ENCODE data around the gene DNAI1. TPM values are rescaled to one million over a fixed set of nuclear protein-coding genes. Genes with fewer than 3 reads are reported as not detected.
A peak's percentile ranks its signal among the peaks of the same experiment; 100 is the strongest.

DNAI1 gene
- polyA plus RNA-seq, 1 donor (not counting 4 experiments of a cell fraction or from before 2014, with no cell fraction given): 0.08 TPM

- dilution Hi-C loops (cut with MboI; ENCODE audit: extremely low pct_ligation_motif_present, low sequenced_read_pairs): no loop called here
- TF ChIP-seq EZH2 (IDR thresholded peaks at IDR 0.05; ENCODE audit: low read length): no peak
- TF ChIP-seq CTCF (optimal IDR thresholded peaks at IDR 0.05 in 1 of 3, IDR thresholded peaks at IDR 0.05 in 1 of 3, conservative IDR thresholded peaks at IDR 0.05 in 1 of 3; ENCODE audit: extremely low read depth in 1 of 3, insufficient read depth in 2 of 3, low read length in 3 of 3): no peak
These were observed 102.1 kb downstream of the DNAI1 start for GRCh38 chr9:34560599-34561214.

DNA sequence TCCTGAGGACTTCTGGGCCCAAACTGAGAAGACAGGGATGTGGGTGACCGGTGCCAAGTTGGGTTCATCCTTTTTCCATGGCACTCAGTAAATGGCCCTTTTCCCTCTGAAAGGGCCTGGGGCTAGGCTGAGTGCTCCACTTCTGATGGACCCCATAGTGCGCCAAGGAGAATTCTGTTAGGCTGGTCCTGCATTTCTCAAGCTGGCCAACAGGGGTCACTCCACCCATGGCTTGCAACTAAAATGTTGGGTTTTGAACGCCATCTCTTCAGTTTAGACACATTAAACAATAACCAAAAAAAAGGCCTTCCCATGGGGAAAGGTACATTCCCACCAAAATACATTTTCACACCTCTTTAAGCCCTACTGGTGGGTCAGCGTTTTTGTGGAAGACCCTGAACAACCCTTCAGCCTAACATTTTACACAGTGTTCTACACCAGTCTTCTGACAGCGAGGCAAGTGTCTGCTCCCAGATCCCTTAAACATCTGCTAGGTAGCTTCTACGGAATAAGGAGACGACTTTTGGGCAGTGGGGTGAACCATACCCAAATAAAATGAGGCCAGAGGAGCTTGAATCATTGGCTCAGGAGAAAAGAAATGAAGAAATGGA is 103.6 kb downstream of the DNAI1 start:
- peaks cover 30% of the 10 kb centered on the region for H3K4me1 ChIP-seq (ENCODE audit: control insufficient read depth, extremely low read depth, insufficient read depth, low read length)
- peaks cover 34% of the 10 kb centered on the region for H3K27me3 ChIP-seq (ENCODE audit: control insufficient read depth, extremely low read depth, insufficient read depth, low read length)
- H3K4me3 ChIP-seq (ENCODE audit: control insufficient read depth in 2 of 3, extremely low read depth in 1 of 3, insufficient read depth in 2 of 3, low read depth in 1 of 3, low read length in 3 of 3): no peak overlapping the region
- no peak overlapping the region for H2AFZ ChIP-seq (ENCODE audit: control insufficient read depth, low read length)
- H3K36me3 ChIP-seq (ENCODE audit: control insufficient read depth in 2 of 2, extremely low read depth in 1 of 2, insufficient read depth in 2 of 2, low read length in 2 of 2): no peaks in the 10 kb centered on the region
- TF ChIP-seq EZH2 (IDR thresholded peaks at IDR 0.05; ENCODE audit: low read length) (no peak), CTCF (optimal IDR thresholded peaks at IDR 0.05 in 1 of 3, IDR thresholded peaks at IDR 0.05 in 1 of 3, conservative IDR thresholded peaks at IDR 0.05 in 1 of 3; ENCODE audit: extremely low read depth in 1 of 3, insufficient read depth in 2 of 3, low read length in 3 of 3) (peak in 2 of 3 experiments; percentile 56 to 76)
- DNase-seq (ENCODE audit: low read depth, low spot score): no peak
- H3K4me2 ChIP-seq (ENCODE audit: control insufficient read depth, extremely low read depth, insufficient read depth, low read depth, low read length): no peak overlapping the region
- FAIRE-seq: no peak
- H3K79me2 ChIP-seq (ENCODE audit: control insufficient read depth, insufficient read depth, low read length): no peaks in the 10 kb centered on the region
- H3K9me3 ChIP-seq (ENCODE audit: control insufficient read depth, low read depth, low read length): no peaks in the 10 kb centered on the region
- no peak overlapping the region for H3K9ac ChIP-seq (ENCODE audit: control insufficient read depth, extremely low read depth, insufficient read depth, low read length)
- H4K20me1 ChIP-seq (ENCODE audit: control insufficient read depth, extremely low read depth, insufficient read depth, low read length): peaks cover 10% of the 10 kb centered on the region
- no peaks in the 10 kb centered on the region for H3K9me1 ChIP-seq (ENCODE audit: control insufficient read depth, extremely low read depth, insufficient read depth, low read length)
- H3K27ac ChIP-seq (ENCODE audit: control insufficient read depth, insufficient read depth, low read length): no peak overlapping the region
- dilution Hi-C loops (cut with MboI; ENCODE audit: extremely low pct_ligation_motif_present, low sequenced_read_pairs): no loop called here

More at GRCh38 chr9:34560599-34561214, 102.1 kb downstream of the DNAI1 start:
- H3K4me1 ChIP-seq (ENCODE audit: control insufficient read depth, extremely low read depth, insufficient read depth, low read length): peaks cover 30% of the 10 kb centered on the region
- no peaks in the 10 kb centered on the region for H3K9me3 ChIP-seq (ENCODE audit: control insufficient read depth, low read depth, low read length)
- no peaks in the 10 kb centered on the region for H3K79me2 ChIP-seq (ENCODE audit: control insufficient read depth, insufficient read depth, low read length)
- peaks cover 10% of the 10 kb centered on the region for H4K20me1 ChIP-seq (ENCODE audit: control insufficient read depth, extremely low read depth, insufficient read depth, low read length)
- H3K9me1 ChIP-seq (ENCODE audit: control insufficient read depth, extremely low read depth, insufficient read depth, low read length): no peaks in the 10 kb centered on the region
- no peak for DNase-seq (ENCODE audit: low read depth, low spot score)
- no peak overlapping the region for H3K9ac ChIP-seq (ENCODE audit: control insufficient read depth, extremely low read depth, insufficient read depth, low read length)
- FAIRE-seq: no peak
- H2AFZ ChIP-seq (ENCODE audit: control insufficient read depth, low read length): no peak overlapping the region
- no peak overlapping the region for H3K27ac ChIP-seq (ENCODE audit: control insufficient read depth, insufficient read depth, low read length)
- no peaks in the 10 kb centered on the region for H3K36me3 ChIP-seq (ENCODE audit: control insufficient read depth in 2 of 2, extremely low read depth in 1 of 2, insufficient read depth in 2 of 2, low read length in 2 of 2)
- peak overlapping the region; percentile 19 for H3K4me2 ChIP-seq (ENCODE audit: control insufficient read depth, extremely low read depth, insufficient read depth, low read depth, low read length)
- no peak overlapping the region for H3K4me3 ChIP-seq (ENCODE audit: control insufficient read depth in 2 of 3, extremely low read depth in 1 of 3, insufficient read depth in 2 of 3, low read depth in 1 of 3, low read length in 3 of 3)
- H3K27me3 ChIP-seq (ENCODE audit: control insufficient read depth, extremely low read depth, insufficient read depth, low read length): peaks cover 31% of the 10 kb centered on the region
